DOHH2 (cell line): ENCODE results near the gene CEP41.

Experiments
- H3F3A ChIP-seq: fragments of 200-600 bp; sonication (generic), shearing (Covaris generic); 2 replicates; pipeline ENCODE4 v1.6.0; 2016; ENCODE audit warnings: antibody characterized with exemption, mild to moderate bottlenecking; ENCODE audit not compliant: control insufficient read depth, insufficient read depth
- H3K27ac ChIP-seq: fragments of 200-600 bp; sonication (generic); 2 replicates; pipeline ENCODE4 v1.5.1; 2014; ENCODE audit warnings: low read depth, mild to moderate bottlenecking, low read length, moderate library complexity
- H3K27me3 ChIP-seq: fragments of 200-600 bp; sonication (generic); 2 replicates; pipeline ENCODE4 v1.6.1; 2014; ENCODE audit warnings: mild to moderate bottlenecking, low read length, mixed read lengths; ENCODE audit not compliant: control insufficient read depth
- H3K36me3 ChIP-seq: fragments of 200-600 bp; sonication (generic); 2 replicates; pipeline ENCODE4 v1.6.1; 2014; ENCODE audit warnings: mild to moderate bottlenecking, low read length, moderate library complexity, mixed read lengths; ENCODE audit not compliant: control insufficient read depth
- H3K4me1 ChIP-seq: fragments of 200-600 bp; sonication (generic); 2 replicates; pipeline ENCODE4 v1.6.1; 2014; ENCODE audit warnings: mild to moderate bottlenecking, low read length, mixed read lengths; ENCODE audit not compliant: control insufficient read depth
- H3K4me2 ChIP-seq: fragments of 200-600 bp; sonication (generic); 2 replicates; pipeline ENCODE4 v1.6.0; 2014; ENCODE audit warnings: mild to moderate bottlenecking, low read length, moderate library complexity
- H3K4me3 ChIP-seq: fragments of 200-600 bp; sonication (generic); 2 replicates; pipeline ENCODE4 v1.5.1; 2014; ENCODE audit warnings: mild to moderate bottlenecking, low read length, mixed read lengths
- H3K79me2 ChIP-seq: fragments of 200-600 bp; sonication (generic); 2 replicates; pipeline ENCODE4 v1.6.1; 2014; ENCODE audit warnings: mild to moderate bottlenecking, low read length, mixed read lengths; ENCODE audit not compliant: control insufficient read depth
- H3K9me2 ChIP-seq: fragments of 200-600 bp; sonication (generic); replicated peaks from 2 replicates; pipeline ENCODE4 v1.6.1; 2014; ENCODE audit warnings: mild to moderate bottlenecking, low read length, mixed read lengths; ENCODE audit not compliant: control insufficient read depth
- H3K9me3 ChIP-seq: fragments of 200-600 bp; sonication (generic); 2 replicates; pipeline ENCODE4 v1.6.1; 2014; ENCODE audit warnings: antibody characterized with exemption, low read length, mixed read lengths; ENCODE audit not compliant: control insufficient read depth, insufficient read depth
- H4K20me1 ChIP-seq: fragments of 200-600 bp; sonication (generic); 2 replicates; pipeline ENCODE4 v1.6.0; 2014; ENCODE audit warnings: low read depth, mild to moderate bottlenecking, antibody characterized with exemption, low read length, moderate library complexity; ENCODE audit not compliant: control insufficient read depth, insufficient read depth
- EZH2phosphoT487 ChIP-seq: fragments of 200-600 bp; sonication (generic); IDR thresholded peaks from 2 replicates; pipeline ENCODE4 v1.6.1; 2017; ENCODE audit warnings: borderline replicate concordance, mild to moderate bottlenecking, antibody characterized with exemption, low read length, moderate library complexity, mixed read lengths
- TF ChIP-seq, protein P1 (sequence below): fragments of 200-600 bp; sonication (generic); IDR thresholded peaks from one replicate; pipeline ENCODE4 v1.5.1; 2014; ENCODE audit warnings: antibody characterized with exemption, mild to moderate bottlenecking, low read depth, low read length; ENCODE audit not compliant: poor library complexity, severe bottlenecking

Gene CEP41

DNA sequence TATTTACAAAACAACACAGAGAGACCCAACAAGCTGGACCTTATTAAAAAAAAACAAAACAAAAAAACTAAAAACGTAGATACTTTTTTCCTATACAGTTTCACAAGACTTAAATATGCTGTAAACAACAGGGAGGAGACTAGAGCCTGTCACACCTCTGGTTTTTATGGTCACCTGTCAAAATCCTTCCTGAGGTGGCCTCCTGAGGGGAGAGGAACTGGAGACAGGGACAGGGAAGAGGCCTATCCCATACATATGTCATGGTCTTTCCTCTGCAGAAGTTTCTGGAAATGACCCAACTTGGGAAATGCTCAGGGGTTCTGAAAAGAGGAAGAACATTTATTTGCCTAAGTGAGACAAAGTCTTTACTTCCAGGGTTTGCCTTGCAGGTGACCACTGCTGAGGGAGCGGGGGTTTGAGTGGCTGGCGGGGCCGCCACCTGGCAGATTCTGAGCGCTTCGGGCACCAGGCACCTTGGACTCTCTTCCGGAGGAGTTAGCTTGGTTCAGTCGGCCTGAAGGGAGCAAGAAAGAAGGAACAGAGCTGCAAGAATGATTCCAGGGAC lies 42.2 kb downstream of the CEP41 start:
- Histone ChIP-seq H3K36me3 (peaks cover 29% of the 10 kb centered on the region), H3K4me1 (no peaks in the 10 kb centered on the region), H3K27me3 (no peaks in the 10 kb centered on the region), H3K9me2 (no peaks in the 10 kb centered on the region), H3K4me2 (no peak overlapping the region), H3K4me3 (no peak overlapping the region), H4K20me1 (no peaks in the 10 kb centered on the region), H3K27ac (no peak overlapping the region), H3K79me2 (no peaks in the 10 kb centered on the region), H3K9me3 (no peaks in the 10 kb centered on the region), H3F3A (no peaks in the 10 kb centered on the region)
- TF ChIP-seq, protein P1, sequence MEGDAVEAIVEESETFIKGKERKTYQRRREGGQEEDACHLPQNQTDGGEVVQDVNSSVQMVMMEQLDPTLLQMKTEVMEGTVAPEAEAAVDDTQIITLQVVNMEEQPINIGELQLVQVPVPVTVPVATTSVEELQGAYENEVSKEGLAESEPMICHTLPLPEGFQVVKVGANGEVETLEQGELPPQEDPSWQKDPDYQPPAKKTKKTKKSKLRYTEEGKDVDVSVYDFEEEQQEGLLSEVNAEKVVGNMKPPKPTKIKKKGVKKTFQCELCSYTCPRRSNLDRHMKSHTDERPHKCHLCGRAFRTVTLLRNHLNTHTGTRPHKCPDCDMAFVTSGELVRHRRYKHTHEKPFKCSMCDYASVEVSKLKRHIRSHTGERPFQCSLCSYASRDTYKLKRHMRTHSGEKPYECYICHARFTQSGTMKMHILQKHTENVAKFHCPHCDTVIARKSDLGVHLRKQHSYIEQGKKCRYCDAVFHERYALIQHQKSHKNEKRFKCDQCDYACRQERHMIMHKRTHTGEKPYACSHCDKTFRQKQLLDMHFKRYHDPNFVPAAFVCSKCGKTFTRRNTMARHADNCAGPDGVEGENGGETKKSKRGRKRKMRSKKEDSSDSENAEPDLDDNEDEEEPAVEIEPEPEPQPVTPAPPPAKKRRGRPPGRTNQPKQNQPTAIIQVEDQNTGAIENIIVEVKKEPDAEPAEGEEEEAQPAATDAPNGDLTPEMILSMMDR = no peak
- TF ChIP-seq EZH2phosphoT487 = no peak

DNA sequence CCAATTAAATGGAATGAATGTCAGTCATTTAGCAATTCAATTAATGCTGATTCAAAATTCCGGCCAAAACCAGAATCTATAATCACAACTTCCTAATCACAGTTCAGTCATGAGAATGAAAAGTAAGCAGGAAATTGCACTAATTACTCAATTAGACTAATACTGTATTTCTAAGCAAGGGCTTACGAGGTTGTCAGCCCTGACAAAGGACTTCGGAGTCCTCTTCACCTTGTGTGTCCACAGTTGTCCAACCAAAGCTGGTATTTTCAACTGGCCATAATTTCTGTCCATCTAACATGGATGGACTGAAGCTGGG lies 43.1 kb downstream of the CEP41 start:
- Histone ChIP-seq H3K27ac (no peak overlapping the region), H3K79me2 (no peaks in the 10 kb centered on the region), H3F3A (no peaks in the 10 kb centered on the region)

DNA sequence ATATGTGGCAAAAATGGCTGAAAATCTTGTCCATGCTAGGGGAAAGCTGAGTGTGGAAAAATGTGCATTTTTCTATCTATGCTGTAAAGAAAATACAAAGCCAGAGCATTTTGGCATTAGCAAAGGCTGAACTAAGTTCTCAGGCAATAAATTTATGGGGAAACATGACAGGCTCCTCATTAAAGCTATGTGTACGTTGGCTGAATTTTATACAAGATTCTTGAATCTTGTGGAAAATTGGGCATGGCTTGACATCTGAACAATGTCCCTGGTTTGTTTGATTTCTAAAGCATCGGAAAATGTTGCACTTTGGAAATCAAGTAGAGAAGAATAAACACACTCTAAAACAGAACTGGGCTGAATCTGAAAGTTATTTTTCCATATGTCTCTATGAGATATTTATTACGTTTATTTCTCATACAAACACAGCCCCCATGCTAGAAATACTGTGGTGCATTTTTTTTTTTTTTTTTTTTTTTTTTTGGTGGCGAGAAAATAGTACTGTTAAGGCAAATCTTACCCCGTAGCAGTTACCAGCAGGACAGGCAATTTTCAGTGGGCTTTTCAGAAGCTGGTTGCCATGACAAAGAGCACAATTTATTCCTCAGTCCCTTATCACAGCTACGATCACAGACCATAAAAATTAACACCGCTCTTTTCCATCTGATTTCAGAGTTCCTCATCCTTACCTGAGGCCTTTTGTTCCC lies 43.6 kb downstream of the CEP41 start:
- no peaks in the 10 kb centered on the region for H3K27me3 ChIP-seq
- H3F3A ChIP-seq = no peaks in the 10 kb centered on the region
- no peak overlapping the region for H3K4me2 ChIP-seq
- H3K9me2 ChIP-seq = no peaks in the 10 kb centered on the region
- no peaks in the 10 kb centered on the region for H3K9me3 ChIP-seq
- H3K27ac ChIP-seq = no peak overlapping the region
- no peaks in the 10 kb centered on the region for H4K20me1 ChIP-seq
- TF ChIP-seq EZH2phosphoT487 = no peak
- TF ChIP-seq, protein P1 = no peak
- H3K36me3 ChIP-seq = peaks cover 17% of the 10 kb centered on the region
- H3K4me3 ChIP-seq = no peak overlapping the region
- H3K79me2 ChIP-seq = no peaks in the 10 kb centered on the region
- no peaks in the 10 kb centered on the region for H3K4me1 ChIP-seq

More for the DNA sequence above, 43.1 kb downstream of the CEP41 start:
- TF ChIP-seq, protein P1 = no peak
- TF ChIP-seq EZH2phosphoT487 = no peak
- Histone ChIP-seq H3K4me2 (no peak overlapping the region), H4K20me1 (no peaks in the 10 kb centered on the region), H3K36me3 (peaks cover 21% of the 10 kb centered on the region), H3K9me2 (no peaks in the 10 kb centered on the region), H3K4me1 (no peaks in the 10 kb centered on the region), H3K9me3 (no peaks in the 10 kb centered on the region), H3K4me3 (no peak overlapping the region), H3K27me3 (no peaks in the 10 kb centered on the region)
